Hematopoietic multipotent progenitor cell treated with erythropoietin and hydrocortisone succinate and interleukin-3 and kit ligand, for 15 days (in vitro differentiated cells): ENCODE measurements around the gene FHOD3.
A peak's percentile ranks its signal among the peaks of the same experiment; 100 is the strongest.
"Not testable (repeated sequence)": the region's sequence is repeated elsewhere in the genome, so short reads cannot be mapped to it uniquely, and the experiment has no call there.

Experiments used
- DNase-seq: peaks from one replicate; pipeline ENCODE4 v3.0.0-alpha.2; 2015; ENCODE audit warnings: low spot score

Gene FHOD3

DNA sequence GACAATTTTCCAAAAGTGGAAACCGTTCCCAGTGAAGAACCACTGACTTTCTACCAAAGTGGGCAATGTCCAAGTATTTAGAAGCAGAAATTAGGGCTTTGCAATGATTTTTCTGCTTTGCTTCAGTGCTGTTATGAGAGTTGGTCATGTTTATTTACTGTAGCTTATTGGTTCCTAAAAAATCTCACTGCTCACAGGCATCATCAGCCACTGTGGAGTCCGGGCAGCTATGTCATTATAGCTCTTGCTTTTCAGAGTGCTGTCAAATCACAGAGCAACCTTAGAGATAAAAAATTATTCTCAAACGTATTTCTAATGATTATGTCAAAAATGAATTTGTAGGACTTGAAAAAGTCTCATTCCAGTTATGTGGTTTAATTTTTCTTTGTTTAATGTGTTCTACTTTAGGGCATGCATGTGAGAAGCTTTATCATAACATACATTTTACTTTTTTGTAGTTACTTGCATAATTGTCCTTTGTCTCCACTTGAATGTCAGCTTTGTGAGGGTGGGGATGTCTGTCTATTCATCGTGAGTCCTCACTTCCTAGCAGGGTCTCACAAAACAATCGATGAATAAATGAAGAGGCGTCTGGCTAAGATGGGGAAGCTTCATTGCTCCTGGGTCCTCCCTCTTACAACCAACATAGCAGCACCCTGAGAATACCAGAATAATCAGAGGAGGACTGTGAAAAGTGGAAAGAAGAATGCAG is 413.7 kb downstream of the FHOD3 start:
- DNase-seq = no peak

DNA sequence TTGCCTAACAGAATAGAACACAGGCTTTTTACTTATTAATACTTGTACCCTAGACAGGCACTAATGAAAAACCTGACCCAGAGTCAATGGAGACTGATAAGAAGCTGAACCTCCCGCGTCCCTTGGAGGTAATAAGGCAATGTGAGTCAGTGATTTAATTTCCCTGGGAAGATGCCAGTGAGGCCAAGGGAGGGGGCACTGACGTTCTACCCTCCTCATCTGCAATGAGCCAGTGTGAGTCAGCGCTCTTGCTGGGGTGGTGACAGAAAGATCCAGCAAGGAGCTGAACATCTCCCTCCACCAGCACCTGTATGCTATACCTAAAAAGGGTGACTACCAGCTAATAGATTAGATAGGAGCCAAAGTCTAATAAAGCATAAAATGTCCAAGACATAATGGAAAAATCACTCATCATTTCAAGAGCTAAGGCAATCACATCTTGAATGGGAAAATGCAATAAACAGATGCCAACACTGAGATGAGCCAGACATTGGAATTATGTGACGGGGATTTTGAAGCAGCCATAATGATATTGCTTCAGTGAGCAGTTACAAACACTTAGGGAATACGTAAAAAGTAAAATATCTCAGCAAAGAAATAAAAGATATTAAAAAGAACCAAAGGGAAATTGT is 414.4 kb downstream of the FHOD3 start:
- DNase-seq = peak; percentile 35

DNA sequence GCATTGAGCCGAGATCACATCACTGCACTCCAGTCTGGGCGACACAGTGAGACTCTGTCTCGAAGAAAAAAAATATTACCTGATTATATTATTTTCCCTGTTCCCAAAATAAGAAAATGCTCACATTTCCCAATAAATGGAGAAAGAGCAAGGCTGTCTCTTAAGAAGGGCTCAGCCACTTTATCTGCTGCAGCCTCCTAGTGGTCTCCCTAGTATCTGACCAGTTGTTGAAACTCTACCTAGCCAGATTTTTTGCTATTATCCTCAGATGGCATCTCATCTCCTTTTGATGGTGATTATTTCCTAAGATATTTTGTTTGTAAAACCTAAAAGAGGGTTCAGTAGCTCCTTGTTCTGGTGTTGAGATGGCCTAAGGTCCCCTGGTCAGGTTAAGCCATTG is 417.0 kb downstream of the FHOD3 start:
- DNase-seq = no peak

DNA sequence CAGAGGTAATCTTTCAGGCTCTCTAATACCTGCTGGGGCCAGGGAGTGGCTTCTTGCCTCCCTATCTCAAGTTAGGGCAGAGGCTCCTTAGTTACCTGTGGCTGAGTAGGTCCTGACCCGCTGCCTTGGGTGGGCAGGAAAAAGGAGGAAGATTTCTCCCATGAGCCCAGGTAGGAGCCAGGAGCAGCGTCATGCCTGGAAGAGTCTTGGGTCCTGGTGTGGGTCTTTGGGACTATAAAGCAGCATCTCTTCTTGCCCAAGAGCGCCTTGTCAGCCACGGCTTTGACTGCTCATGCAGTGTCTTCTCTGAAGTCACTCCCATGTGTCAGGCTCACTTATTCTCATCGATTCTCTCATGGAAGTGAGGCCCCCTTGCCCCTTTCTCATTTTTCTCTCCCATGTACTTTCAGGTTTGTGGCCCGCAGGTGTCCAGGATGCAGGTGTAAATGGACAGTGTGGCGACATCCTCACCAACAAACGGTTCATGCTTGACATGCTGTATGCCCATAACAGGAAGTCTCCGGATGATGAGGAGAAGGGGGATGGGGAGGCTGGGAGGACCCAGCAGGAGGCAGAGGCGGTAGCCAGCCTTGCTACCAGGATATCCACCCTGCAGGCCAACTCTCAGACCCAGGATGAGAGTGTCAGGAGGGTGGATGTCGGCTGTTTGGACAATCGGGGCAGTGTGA is 420.1 kb downstream of the FHOD3 start:
- no peak for DNase-seq

DNA sequence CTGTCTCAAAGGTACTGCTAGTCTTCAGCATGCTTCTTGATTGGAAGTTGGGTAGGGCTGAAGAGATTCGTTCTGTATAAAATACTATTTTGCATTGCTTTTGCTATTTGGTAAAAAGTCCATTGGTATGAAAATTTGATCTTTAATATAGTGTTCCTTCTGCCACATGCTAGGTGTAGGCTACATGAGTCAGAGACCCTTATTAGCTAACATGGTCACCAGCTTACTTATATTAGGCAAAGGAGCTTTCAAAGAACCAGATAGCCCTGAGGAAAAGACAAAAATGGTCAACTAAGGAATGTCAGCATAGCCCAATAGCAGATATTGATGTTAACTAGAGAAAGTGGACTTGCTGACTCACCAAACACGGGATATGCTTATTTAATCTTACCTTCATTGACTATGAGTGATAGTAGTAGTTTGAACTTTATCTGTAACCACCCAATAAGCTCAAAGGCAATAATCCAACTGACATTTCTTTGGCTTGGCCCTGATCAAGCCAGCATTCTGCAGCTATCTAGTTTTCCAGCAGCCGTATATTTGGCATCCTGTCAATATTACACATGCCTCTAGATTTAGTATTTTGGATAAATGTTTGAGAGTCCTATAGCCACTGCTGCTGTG is 421.3 kb downstream of the FHOD3 start:
- DNase-seq = peak; percentile 82

DNA sequence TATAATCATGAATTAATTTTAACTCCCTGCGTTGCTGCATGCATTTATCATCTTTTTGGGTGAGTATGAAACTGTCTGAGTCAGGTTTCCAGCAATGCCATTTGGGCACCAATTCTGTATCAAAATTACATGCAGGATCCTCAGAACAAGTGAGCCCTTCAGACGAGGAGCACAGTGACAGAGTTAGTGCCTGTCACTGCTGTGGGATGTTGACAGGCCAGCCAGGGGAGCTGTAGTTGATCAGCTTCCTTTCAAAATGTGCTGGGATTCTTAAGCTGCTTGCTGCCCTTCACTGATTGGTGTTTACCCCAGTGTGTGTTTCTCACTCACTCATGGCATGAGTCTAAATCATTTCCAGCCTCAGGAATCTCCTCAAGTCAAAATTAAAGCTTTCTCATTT is 422.1 kb downstream of the FHOD3 start:
- DNase-seq = peak; percentile 16

DNA sequence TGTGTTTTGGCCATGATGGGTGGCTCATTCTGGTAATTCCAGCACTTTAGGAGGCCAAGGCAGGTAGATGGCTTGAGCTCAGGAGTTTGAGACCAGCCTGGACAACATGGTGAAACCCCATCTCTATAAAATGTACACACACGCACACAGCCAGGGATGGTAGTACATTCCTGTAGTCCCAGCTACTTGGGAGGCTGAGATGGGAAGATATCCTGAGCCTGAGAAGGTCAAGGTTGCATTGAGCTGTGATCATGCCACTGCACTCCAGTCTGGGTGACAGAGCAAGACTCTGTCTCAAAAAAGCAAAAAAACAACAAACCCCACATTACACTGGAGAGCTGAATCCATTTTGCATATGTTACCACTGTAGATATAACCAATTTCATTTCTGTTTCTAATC is 423.8 kb downstream of the FHOD3 start:
- DNase-seq = not testable (repeated sequence)

DNA sequence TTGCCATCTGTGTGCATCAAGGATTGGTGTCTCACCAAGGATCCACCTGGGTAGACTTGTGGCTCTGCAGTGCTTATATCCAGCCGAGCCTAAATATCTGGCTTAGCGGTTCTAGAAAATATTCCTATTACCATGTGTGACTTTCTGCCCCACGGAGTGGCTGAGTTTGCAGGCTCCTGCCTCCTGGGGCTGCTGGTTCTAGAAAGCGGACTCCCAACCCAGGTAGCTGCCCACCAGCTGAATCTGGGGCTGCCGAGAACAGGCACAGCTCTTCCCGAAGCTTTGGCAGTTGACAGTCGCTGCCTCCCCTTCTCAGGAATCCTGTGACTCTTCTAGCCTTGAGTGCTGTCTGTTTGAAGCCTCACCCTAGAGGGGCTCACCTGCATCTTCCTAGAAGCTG is 426.7 kb downstream of the FHOD3 start:
- DNase-seq = no peak

DNA sequence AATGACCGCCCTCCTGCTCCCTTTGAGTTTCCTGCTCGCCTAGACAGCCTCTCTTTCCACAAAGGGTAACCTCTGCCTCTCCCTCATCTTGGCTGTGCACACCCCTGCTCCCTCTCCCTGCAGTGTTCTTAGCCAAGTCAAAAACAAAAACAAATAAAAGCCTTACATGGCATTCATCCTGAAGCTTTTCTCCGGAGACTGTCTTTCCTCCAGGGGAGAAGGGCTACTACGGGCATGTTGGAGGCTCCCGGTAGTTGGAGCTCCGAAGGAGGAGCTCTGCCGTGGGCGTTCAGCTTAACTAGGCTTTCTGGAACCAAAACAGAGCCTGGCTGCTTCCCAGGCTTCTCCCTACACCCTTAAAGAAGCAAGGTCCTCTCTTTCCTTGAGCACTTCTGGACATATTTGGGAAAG is 427.1 kb downstream of the FHOD3 start:
- no peak for DNase-seq

DNA sequence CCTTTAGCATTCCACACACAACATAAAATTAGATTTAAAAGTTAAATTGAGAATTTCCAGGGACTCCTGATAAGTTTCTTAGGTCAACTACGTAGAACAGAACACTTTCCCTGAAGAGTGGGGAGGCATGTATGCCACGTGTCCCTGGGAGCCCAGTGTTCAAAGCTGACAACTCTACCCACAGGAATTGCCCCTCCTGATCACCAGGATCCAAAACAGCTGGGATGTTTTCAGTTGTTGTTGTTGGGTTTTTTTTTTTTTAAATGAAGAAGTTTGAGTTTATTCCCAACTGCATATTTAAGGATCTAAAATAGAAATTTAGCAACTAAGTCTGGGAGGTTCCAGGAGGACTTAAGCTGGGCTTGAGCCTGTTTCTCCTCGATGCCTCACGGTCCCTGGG is 430.8 kb downstream of the FHOD3 start:
- DNase-seq = no peak

DNA sequence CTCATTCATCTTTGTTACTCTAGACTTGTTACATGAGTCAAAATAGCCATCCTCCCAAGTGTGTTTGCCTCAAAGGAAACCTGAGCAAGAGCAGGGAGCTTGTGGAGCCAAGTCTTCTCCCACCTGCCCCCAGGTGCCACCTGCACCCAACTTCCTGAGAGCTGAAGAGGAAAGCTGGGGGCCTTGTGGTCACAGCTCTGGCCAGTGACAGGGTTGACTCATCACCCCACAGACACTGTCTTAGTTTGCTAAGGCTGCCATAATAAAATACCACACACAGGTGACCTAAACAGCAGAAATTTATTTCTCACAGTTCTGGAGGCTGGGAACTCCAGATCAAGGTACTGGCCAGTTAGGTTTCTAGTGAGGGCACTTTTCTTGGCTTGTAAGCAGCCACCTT is 431.7 kb downstream of the FHOD3 start:
- no peak for DNase-seq

DNA sequence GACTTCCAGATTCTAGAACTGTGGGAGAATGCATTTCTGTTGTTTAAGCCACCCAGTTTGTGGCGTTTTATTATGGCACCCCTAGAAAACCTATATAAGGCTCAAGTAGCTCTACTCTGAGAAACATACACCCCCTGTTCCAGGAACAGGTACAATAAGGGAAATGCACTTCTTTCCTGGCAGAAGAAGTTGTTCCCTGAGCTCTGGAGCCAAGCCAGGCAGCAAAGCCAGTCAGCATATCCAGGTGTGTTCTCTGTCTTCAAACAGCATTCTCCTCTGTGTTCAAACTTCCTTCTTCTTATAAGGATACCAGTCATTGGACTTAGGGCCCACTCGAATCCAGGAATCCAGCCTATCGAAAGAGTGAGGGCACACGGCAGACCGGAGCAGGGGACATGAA is 434.8 kb downstream of the FHOD3 start:
- no peak for DNase-seq

DNA sequence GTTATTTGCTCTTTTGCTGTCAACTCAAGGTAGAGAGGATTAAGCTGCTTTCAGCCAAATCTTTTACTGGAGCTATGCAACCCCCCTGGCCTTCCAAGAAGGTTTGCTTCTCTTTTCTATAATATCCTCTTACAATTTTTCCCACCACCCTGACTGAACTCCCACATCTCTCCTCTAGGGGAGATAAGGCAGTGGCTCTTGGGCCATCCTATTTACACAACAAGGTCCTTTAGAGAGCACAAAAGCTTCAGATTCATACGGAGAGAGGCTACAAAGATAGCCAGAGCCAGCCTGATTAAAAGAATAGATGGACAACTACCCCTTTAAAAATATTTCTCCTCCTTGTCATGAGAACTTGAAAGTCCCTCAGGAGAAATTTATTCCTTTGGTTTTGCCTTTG is 435.6 kb downstream of the FHOD3 start:
- DNase-seq = no peak

DNA sequence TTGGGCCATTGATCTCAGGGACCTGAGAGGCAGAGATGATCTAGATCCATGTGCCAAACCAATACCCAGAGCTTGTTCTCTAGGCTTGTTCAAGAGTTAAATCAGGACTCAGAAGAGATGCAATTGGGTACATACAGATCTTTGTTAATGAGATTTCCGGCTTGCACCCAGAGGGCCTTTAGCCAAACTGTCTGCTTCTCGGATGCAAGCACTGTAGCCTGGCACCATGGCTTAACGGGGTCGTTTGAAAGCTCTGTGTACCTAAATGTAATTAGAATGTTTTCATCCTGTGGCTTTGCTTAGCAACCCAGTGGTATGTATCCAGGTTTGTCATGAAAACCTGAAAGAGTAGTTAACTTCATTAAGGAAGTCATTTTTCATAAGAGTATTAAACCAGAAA is 437.1 kb downstream of the FHOD3 start:
- no peak for DNase-seq

DNA sequence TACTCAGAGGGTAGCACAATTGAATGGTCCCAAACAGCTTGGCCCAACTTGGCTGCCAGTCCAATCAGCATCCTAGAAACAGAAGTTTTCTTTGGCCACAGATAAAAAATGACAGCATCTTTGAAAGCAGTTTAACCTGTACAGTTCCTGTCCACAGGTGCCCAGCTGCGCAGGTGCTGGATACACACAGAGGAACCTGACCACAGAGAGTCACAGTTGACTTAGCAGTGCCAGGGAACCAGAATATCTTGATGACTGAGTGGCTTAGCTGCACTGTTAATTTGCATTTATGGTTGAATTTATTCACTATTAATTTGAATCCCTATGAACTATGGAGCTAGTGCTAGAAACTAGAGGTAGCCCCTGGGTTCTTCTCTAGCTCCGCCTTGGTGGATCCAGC is 437.6 kb downstream of the FHOD3 start:
- DNase-seq = no peak

DNA sequence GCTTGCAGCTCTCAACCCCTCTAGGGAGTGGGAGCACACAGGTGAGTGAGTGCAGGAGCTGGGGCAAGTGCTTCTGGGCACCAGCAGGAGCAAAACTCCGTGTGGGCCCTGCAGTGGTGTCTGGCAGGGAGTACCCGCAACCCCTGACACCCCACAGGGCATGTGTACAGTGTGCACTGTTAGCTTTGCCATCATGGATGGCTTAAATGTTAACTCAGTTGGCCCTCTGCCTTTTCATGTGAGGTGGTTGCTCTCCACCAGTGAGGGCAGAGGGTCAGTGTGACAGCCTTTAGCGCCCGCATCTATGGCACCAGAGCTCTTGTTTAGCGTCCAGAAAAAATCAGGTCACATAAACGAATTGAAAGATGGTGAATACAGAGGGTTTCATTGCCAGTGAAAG is 438.6 kb downstream of the FHOD3 start:
- no peak for DNase-seq

DNA sequence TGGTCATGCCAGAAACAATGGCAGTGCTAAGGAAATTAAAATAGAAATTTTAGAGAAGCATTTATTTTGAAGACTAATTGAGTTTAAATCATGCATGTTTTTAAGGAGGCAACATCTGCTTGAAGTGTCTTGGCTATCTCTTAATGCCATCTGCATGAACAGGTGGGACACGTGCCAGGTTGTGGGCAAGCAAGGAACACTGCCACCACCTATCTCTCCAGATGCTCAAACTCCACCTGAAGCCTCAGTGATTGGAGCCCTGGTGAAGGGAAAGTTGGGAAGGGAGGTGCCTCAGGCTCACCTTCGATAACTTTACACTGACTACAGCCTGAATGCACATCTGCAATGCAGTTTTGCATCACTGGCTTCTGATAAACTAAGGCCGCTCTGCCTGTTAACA is 439.8 kb downstream of the FHOD3 start:
- DNase-seq = peak; percentile 20

DNA sequence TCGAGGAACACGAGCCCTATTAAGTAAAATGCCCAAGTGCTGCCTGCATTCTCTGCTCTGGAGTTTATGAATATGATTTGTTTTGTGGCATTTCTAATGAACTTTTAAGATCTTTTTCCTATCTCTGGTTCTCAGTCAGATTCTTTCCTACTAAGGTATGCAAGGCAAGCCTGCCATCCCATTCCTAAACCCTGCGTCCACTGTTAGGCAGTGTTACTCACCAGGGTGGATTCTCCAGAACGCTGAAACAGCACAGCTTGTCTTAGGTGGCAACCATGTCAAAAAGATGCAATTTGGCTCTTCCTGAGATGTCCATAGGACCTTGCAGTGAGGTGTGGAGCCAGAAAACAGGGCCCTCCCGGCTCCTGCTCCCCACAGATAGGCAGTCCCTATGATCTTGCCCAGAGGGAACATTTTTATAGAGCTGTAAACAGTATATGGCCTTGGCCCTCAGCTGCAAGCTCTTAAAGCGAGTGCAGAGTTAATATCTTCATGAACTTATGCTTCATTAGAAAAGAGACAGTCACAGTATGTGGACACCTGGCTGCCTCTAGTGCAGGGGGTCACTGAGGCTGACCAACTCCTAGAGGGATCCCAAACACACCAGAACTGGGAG is 446.9 kb downstream of the FHOD3 start:
- no peak for DNase-seq

DNA sequence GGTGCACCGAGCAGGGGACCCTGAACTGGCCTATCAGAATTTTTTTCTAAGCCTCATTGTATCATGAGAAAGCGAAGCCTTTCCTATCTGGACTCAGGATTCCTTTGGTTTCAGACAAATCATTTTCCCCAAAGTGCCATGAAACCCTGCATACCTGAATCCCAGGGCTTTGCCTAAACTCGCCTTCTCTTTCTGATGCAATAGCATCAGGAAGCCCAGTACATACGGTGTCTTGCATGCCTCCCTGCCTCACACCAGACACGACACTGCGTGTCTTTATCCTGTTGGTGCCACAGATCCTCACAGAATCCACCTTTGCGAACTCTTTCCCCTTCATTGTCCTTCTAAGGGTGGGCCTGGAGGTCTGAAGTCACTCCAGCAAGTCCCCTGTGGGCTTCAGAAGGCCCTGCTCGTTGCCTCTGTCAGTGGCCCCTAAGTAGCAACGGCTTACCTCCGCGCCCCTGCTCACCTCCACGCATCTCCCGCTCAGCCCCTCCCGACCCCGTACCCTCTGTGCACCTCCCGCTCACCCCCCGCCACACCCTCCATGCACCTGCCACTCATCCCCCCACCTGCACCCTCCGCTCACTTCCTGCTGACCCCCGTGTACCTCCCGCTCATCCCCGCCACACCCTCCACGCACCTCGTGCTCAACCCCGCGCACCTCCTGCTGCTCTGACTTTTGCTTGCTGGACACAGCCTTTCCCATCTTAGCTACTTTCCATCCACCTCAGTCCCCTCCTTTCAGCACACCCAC is 447.9 kb downstream of the FHOD3 start:
- DNase-seq = no peak

DNA sequence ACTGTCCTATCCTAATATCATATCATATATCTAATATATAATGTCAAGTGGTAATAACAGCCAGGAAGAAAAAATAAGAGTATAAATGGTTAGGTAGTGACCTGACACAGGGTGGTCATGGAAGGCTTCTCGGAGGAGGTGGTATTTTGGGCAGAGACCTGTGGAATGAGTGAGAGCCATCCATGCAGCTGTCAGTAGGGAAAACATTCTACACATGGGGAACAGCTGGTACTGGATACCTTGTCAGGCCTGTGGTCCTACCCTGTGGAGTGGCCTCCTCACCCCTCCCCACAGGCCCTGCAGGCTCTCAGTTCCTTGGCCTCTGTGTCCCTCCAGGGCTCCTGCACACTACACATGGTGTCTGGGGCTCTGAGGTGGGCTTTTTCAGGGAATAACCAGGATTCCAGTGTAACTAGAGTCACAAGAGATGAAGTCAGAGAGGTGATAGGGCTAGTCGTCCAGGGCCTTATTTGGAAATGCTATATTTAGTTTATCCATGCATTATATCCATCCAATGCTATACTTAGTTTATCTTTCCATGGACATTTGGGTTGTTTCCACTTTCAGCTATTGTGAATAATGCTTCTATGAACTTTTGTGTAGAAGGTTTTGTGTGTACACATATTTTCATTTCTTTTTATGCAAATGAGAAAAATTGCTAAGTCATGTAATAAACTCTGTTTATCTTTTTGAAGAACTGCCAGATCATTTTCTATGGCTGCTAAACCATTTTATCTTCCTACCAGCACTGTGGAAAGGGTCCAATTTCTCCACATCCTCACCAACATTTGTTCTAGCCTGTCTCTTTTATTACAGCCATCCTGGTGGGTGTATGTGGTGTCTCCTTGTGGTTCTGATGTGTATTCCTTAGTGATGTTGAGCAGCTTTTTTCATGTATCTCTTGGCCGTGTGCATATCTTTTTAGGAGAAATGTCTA is 455.7 kb downstream of the FHOD3 start:
- DNase-seq = peak; percentile 78

DNA sequence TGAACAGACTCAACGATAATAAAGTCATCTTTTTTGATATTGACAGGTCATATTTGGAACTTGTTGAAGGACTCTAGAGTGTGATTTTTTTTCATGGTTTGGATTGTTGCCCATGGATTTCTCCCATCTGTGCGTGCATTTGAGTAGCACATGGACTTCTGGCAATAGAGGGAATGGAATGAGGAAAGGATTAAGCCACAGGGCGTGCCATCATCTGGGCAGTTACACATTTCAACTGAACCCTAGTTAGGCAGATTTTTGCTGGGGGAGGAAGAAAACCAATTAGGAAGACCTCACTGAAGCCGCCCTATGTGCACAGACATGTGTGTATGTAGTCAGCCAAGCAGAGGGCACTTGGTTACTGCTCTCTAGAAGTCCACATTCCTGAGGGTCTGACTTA is 458.7 kb downstream of the FHOD3 start:
- no peak for DNase-seq
